Iris pigment epithelial cell (primary cell): Measurements from ENCODE around the gene TECR.
A peak's percentile ranks its signal among the peaks of the same experiment; 100 is the strongest.
"Not testable (repeated sequence)": the region's sequence is repeated elsewhere in the genome, so short reads cannot be mapped to it uniquely, and the experiment has no call there.

Experiments
- DNase-seq: peaks from one replicate; pipeline ENCODE4 v3.0.0-alpha.2; 2011; ENCODE audit warnings: low read depth

Gene TECR

GRCh38 chr19:14561847-14562351, 32.5 kb downstream of the TECR start:
- peak; percentile 44 for DNase-seq

GRCh38 chr19:14562660-14563589, 33.5 kb downstream of the TECR start:
- DNase-seq, result no peak

- DNase-seq, result no peak
These were observed 34.2 kb downstream of the TECR start for GRCh38 chr19:14563590-14563926.

GRCh38 chr19:14563989-14564651, 34.7 kb downstream of the TECR start:
- peak; percentile 30 for DNase-seq

- DNase-seq, result not testable (repeated sequence)
These were observed 35.4 kb downstream of the TECR start for GRCh38 chr19:14564652-14565297.

- no peak for DNase-seq
These were observed 35.9 kb downstream of the TECR start for GRCh38 chr19:14565298-14565679.

GRCh38 chr19:14565765-14566711, 36.6 kb downstream of the TECR start:
- no peak for DNase-seq

GRCh38 chr19:14566712-14567077, 37.3 kb downstream of the TECR start:
- DNase-seq, result no peak

GRCh38 chr19:14567079-14567478, 37.7 kb downstream of the TECR start:
- DNase-seq, result no peak

GRCh38 chr19:14570864-14571527, 41.6 kb downstream of the TECR start:
- DNase-seq, result no peak

- DNase-seq, result peak; percentile 95
These were observed 42.5 kb downstream of the TECR start, which contains the start of gene NDUFB7 for GRCh38 chr19:14571695-14572490. Gene NDUFB7, minus strand, starts transcription at chr19:14572066. Its CDS starts 66 bp downstream, at chr19:14572000.

GRCh38 chr19:14575428-14575980, 46.1 kb downstream of the TECR start:
- no peak for DNase-seq

- DNase-seq, result no peak
These were observed 47.0 kb downstream of the TECR start for GRCh38 chr19:14576363-14576762.

GRCh38 chr19:14577264-14577663, 47.9 kb downstream of the TECR start:
- no peak for DNase-seq

- no peak for DNase-seq
These were observed 48.6 kb downstream of the TECR start for GRCh38 chr19:14577885-14578427.

GRCh38 chr19:14580623-14581237, 51.3 kb downstream of the TECR start:
- DNase-seq, result no peak

GRCh38 chr19:14582894-14583340, 53.5 kb downstream of the TECR start, which contains the start of gene CLEC17A:
Gene CLEC17A, plus strand, starts transcription at chr19:14583084. Its CDS starts 77 bp downstream, at chr19:14583161.
- DNase-seq, result no peak

- DNase-seq, result not testable (repeated sequence)
These were observed 55.0 kb downstream of the TECR start for GRCh38 chr19:14584372-14584771.

- peak; percentile 83 for DNase-seq
These were observed 55.8 kb downstream of the TECR start for GRCh38 chr19:14585187-14585586.
